ENCODE results near the gene CNTNAP5. TPM values are rescaled to one million over a fixed set of nuclear protein-coding genes. Genes with fewer than 3 reads are reported as not detected.

Gene CNTNAP5
- total RNA-seq, 1 experiment from 2014 or later: not detected

GRCh38 chr2:124489686-124490085, 464.6 kb downstream of the CNTNAP5 start:
- Histone ChIP-seq H3K4me1 (ENCODE audit: control insufficient read depth, insufficient read depth, low read length) (no peaks in the 10 kb centered on the region), H3K27ac (ENCODE audit: low read length) (no peak overlapping the region), H3K4me3 (ENCODE audit: low read depth in 2 of 2, low read length in 2 of 2) (no peak overlapping the region), H3K36me3 (ENCODE audit: control insufficient read depth, insufficient read depth, low read length) (no peaks in the 10 kb centered on the region), H3K27me3 (ENCODE audit: control insufficient read depth, insufficient read depth, low read length) (no peaks in the 10 kb centered on the region), H3K9me3 (ENCODE audit: control insufficient read depth, insufficient read depth, low read depth, low read length) (no peaks in the 10 kb centered on the region)
- DNase-seq (ENCODE audit: low read depth, low spot score) (no peak), ATAC-seq (no peak)
- intact Hi-C loops (cut with micrococcal nuclease; ENCODE audit: unreplicated experiment): no loop called here
- TF ChIP-seq TCF7L2 (IDR thresholded peaks at IDR 0.05; ENCODE audit: low read depth, low read length) (no peak), SIN3A (IDR thresholded peaks at IDR 0.05; ENCODE audit: borderline replicate concordance, insufficient read depth, low read depth, low read length) (no peak), POLR2AphosphoS5 (IDR thresholded peaks at IDR 0.05; ENCODE audit: low read depth, low read length) (no peak), REST (IDR thresholded peaks at IDR 0.05; ENCODE audit: insufficient read depth in 1 of 2, low read depth in 2 of 2, low read length in 1 of 2) (no peak), CTCF (IDR thresholded peaks at IDR 0.05) (no peak)
- no TSS peak for BruUV-seq (replicated peaks)
- ChIA-PET CTCF (no interaction called here), POLR2A (no interaction called here)
- in situ Hi-C loops (cut with HindIII; ENCODE audit: low pct_unique_long_range_greater_than_20kb, low sequenced_read_pairs): no loop called here

- in situ Hi-C loops (cut with HindIII; ENCODE audit: low pct_unique_long_range_greater_than_20kb, low sequenced_read_pairs) (no loop called here), intact Hi-C loops (cut with micrococcal nuclease; ENCODE audit: unreplicated experiment) (no loop called here)
- no peak overlapping the region for H3K27ac ChIP-seq (ENCODE audit: low read length)
- ChIA-PET POLR2A (no interaction called here), CTCF (no interaction called here)
- no peak overlapping the region for H3K4me3 ChIP-seq (ENCODE audit: low read depth in 2 of 2, low read length in 2 of 2)
- ATAC-seq (no peak), DNase-seq (ENCODE audit: low read depth, low spot score) (no peak)
- no peaks in the 10 kb centered on the region for H3K4me1 ChIP-seq (ENCODE audit: control insufficient read depth, insufficient read depth, low read length)
- no peaks in the 10 kb centered on the region for H3K27me3 ChIP-seq (ENCODE audit: control insufficient read depth, insufficient read depth, low read length)
- H3K9me3 ChIP-seq (ENCODE audit: control insufficient read depth, insufficient read depth, low read depth, low read length): no peaks in the 10 kb centered on the region
- TF ChIP-seq TCF7L2 (IDR thresholded peaks at IDR 0.05; ENCODE audit: low read depth, low read length): no peak
- TF ChIP-seq SIN3A (IDR thresholded peaks at IDR 0.05; ENCODE audit: borderline replicate concordance, insufficient read depth, low read depth, low read length): no peak
- no peak for TF ChIP-seq REST (IDR thresholded peaks at IDR 0.05; ENCODE audit: insufficient read depth in 1 of 2, low read depth in 2 of 2, low read length in 1 of 2)
- no peak for TF ChIP-seq POLR2AphosphoS5 (IDR thresholded peaks at IDR 0.05; ENCODE audit: low read depth, low read length)
- TF ChIP-seq CTCF (IDR thresholded peaks at IDR 0.05): no peak
- no peaks in the 10 kb centered on the region for H3K36me3 ChIP-seq (ENCODE audit: control insufficient read depth, insufficient read depth, low read length)
- no TSS peak for BruUV-seq (replicated peaks)
These were observed 476.6 kb downstream of the CNTNAP5 start for GRCh38 chr2:124501575-124502152.
